Activated T-helper 17 cell treated with anti-CD3 and anti-CD28 coated beads, Interleukin-2, amount 50 U/mL, for 72 hours (primary cell): ENCODE measurements around the gene ARRDC4. TPM values are rescaled to one million over a fixed set of nuclear protein-coding genes. Genes with fewer than 3 reads are reported as not detected.

Experiments
- ATAC-seq: fragments of 150-1000 bp; cut with Tn5 transposase; replicated peaks from 2 replicates; pipeline ENCODE4 v1.10.0; 2021; ENCODE audit warnings: mild to moderate bottlenecking, moderate library complexity
- H3K27ac Mint-ChIP-seq: one replicate; pipeline ENCODE4 v1.8.0; 2022; ENCODE audit warnings: mixed read lengths
- H3K27me3 Mint-ChIP-seq: one replicate; pipeline ENCODE4 v1.8.0; 2022; ENCODE audit warnings: mixed read lengths
- H3K36me3 Mint-ChIP-seq: one replicate; pipeline ENCODE4 v1.8.0; 2022; ENCODE audit warnings: low read depth, mild to moderate bottlenecking, mixed read lengths
- H3K4me1 Mint-ChIP-seq: one replicate; pipeline ENCODE4 v1.8.0; 2022; ENCODE audit warnings: mixed read lengths
- H3K4me3 Mint-ChIP-seq: one replicate; pipeline ENCODE4 v1.8.0; 2022; ENCODE audit warnings: mild to moderate bottlenecking, mixed read lengths
- H3K9me3 Mint-ChIP-seq: one replicate; pipeline ENCODE4 v1.8.0; 2022; ENCODE audit warnings: mixed read lengths
- total RNA-seq, 2 donors: library from RNA; stranded (reverse); gene quantifications; one replicate each; pipeline ENCODE4 v1.2.3, GENCODE V29; 2022

The ARRDC4 gene
- total RNA-seq, 2 donors from 2014 or later: 0.39 to 0.71 TPM

- peaks cover 4% of the 10 kb centered on the region for H3K27me3 Mint-ChIP-seq
- ATAC-seq: no peak
- H3K4me1 Mint-ChIP-seq: peaks cover 5% of the 10 kb centered on the region
- H3K9me3 Mint-ChIP-seq: no peaks in the 10 kb centered on the region
- H3K27ac Mint-ChIP-seq: no peak overlapping the region
- no peaks in the 10 kb centered on the region for H3K36me3 Mint-ChIP-seq
- H3K4me3 Mint-ChIP-seq: no peak overlapping the region
Observed at GRCh38 chr15:97955035-97955434, 5.5 kb upstream of the ARRDC4 start.

GRCh38 chr15:97955529-97955928, 5.0 kb upstream of the ARRDC4 start:
- H3K27ac Mint-ChIP-seq: no peak overlapping the region
- peaks cover 4% of the 10 kb centered on the region for H3K27me3 Mint-ChIP-seq
- no peaks in the 10 kb centered on the region for H3K36me3 Mint-ChIP-seq
- peaks cover 5% of the 10 kb centered on the region for H3K4me1 Mint-ChIP-seq
- no peak overlapping the region for H3K4me3 Mint-ChIP-seq
- ATAC-seq: no peak
- H3K9me3 Mint-ChIP-seq: no peaks in the 10 kb centered on the region

DNA sequence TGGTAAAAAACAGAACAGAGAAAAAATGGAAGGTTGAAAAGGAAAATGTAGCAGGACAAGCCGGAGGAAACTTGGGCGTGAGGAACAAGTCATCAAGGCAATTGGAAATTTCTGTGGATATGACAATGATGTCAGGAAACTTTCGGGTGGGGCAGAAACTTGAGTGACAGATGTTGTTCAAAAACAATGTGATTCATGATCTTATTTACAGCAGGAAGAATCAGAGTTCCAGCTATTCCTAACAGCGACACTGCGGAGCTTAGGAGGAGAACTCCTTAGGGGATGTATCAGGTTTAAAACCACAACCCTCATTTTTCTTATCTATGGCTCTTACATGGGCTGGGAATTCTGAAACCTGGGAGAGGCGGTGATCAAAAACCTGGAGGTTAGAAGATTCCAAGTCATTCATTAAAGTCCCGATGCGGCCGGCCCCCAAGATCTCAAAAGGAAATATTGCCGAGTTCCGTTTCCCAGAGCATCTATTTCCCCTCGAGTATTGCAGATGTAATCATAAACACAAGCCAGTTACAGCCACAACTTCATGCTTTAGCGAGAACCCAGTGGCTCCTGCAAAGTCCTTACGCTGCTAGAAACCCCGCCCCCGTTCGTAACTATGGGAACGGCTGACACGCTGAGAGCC, 659 bp upstream of the ARRDC4 start:
- H3K27ac Mint-ChIP-seq: peak overlapping the region; percentile 62
- peaks cover 8% of the 10 kb centered on the region for H3K27me3 Mint-ChIP-seq
- H3K4me3 Mint-ChIP-seq: peak overlapping the region; percentile 73
- H3K4me1 Mint-ChIP-seq: peaks cover 5% of the 10 kb centered on the region
- no peaks in the 10 kb centered on the region for H3K36me3 Mint-ChIP-seq
- ATAC-seq: no peak
- H3K9me3 Mint-ChIP-seq: no peaks in the 10 kb centered on the region

DNA sequence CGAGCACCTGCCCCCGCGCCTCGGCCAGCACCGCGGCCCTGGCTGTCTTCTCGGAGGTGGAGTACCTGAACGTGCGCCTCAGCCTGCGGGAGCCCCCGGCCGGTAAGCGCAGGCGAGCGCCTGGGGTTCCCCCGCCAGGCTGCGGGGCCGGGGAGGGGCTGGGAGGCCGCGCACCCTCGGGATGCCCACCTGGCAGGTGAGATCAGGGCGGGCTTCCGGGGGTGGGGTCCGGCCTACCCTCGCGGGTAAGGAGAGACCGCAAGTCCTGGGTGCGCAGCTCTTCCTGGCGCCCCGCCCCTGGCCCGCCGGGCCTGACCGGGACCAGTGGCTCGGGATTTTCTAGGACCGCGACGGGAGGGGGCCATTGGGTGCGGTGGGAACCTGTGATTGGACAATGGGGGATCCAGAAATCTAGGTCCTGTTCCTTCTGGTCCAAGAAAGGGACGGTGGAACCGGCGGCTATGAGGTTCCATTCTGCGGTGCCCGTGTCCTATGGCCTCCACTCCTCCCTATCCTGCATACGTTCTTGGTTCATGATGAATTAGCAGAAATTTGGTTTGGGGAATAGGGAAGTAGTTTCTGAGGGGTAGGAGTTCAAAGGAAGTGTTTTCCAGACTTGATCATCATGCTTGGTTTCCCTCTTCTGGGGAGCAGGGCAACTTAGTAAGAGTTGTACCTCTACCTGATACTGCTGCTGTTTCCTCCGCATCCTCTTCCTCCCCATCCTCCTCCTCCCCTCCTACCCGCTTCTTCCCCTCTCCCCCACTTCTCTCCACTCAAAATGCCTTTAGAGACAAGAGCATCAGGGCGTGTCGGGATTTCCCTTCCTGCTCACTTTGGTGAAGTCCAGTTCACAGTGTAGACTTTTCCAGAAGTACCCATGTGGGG, 808 bp downstream of the ARRDC4 start:
- Mint-ChIP-seq H3K27ac (no peak overlapping the region), H3K9me3 (no peaks in the 10 kb centered on the region), H3K36me3 (no peaks in the 10 kb centered on the region), H3K4me3 (peak overlapping the region; percentile 66), H3K27me3 (peaks cover 8% of the 10 kb centered on the region), H3K4me1 (peaks cover 5% of the 10 kb centered on the region)
- ATAC-seq: no peak

DNA sequence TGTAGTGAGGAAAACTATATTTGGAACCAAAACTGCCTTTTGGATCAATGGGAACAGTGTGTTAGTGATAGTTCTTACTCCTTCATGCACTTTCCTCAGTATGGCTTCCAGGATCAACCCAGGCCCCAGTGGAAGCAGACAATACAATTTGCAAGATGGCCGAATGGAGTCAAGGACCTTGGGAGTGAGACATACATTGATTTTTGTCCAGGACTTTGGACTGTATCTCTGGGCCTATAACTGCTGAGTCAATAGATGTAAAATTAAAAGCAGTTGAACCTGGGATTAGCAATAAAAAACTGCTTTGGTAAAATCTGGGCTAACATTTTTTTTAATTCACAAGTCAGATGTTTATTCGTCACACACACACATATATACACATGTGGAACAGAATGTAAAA, 1.8 kb downstream of the ARRDC4 start:
- H3K36me3 Mint-ChIP-seq: no peaks in the 10 kb centered on the region
- H3K27me3 Mint-ChIP-seq: peaks cover 8% of the 10 kb centered on the region
- H3K4me1 Mint-ChIP-seq: peaks cover 5% of the 10 kb centered on the region
- no peaks in the 10 kb centered on the region for H3K9me3 Mint-ChIP-seq
- H3K4me3 Mint-ChIP-seq: no peak overlapping the region
- H3K27ac Mint-ChIP-seq: no peak overlapping the region
- ATAC-seq: no peak

GRCh38 chr15:97963779-97964178, 3.3 kb downstream of the ARRDC4 start:
- Mint-ChIP-seq H3K9me3 (no peaks in the 10 kb centered on the region), H3K36me3 (no peaks in the 10 kb centered on the region), H3K27me3 (peaks cover 8% of the 10 kb centered on the region), H3K4me3 (no peak overlapping the region), H3K4me1 (peaks cover 5% of the 10 kb centered on the region), H3K27ac (no peak overlapping the region)
- no peak for ATAC-seq

DNA sequence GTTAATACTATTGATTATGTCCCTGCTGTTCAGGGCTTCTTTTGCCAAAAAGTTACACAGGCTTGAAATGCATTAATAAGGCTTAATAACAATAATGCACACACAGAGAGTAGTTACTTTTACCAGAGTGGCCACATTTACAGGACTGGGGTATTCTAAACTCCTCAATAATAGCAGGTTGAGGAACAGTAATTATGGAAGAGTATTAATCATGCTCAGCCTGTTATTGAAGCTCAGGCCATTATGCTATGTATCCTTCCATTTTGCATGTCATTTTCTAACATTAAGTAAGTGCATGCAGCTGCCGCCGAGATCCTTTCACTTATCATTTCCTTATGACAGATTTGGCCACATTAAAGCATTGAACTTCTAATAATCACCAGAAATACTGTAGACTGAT, 5.7 kb downstream of the ARRDC4 start:
- no peak for ATAC-seq
- Mint-ChIP-seq H3K4me3 (no peak overlapping the region), H3K4me1 (no peaks in the 10 kb centered on the region), H3K27me3 (peaks cover 4% of the 10 kb centered on the region), H3K27ac (no peak overlapping the region), H3K9me3 (no peaks in the 10 kb centered on the region), H3K36me3 (peaks cover 4% of the 10 kb centered on the region)

DNA sequence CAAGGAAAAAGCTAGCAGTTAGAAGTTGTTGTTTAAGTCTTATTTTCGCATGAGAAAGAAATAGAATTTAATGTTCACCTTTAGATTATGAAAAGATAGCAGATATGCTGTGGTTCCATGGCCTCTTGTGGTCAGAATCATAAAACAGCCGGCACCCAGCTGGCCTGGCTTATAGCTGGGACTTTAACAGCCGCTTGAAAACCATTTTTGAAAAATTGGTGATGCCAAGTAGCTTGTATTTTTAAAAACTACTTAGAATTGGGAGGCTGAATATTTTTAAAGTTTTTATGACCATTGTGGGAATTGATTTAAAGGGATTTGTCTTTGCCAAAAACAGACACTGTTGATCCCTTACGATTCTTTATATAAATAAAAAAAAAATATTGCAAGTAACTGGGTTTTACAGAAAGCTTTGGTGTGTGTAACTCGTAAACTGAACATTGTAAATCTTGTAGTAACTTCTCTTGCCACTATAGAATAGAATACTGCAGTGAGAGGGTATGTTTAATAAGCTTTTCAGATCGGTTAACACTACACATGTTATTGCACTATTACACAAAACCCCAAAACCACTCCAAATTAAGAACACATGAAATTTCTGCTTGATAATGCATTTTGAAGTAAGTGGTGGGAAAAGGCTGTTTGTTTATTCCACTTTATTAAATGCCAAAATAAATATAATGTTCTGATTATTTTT, 6.6 kb downstream of the ARRDC4 start:
- no peaks in the 10 kb centered on the region for H3K27me3 Mint-ChIP-seq
- ATAC-seq: no peak
- no peaks in the 10 kb centered on the region for H3K9me3 Mint-ChIP-seq
- no peak overlapping the region for H3K4me3 Mint-ChIP-seq
- H3K36me3 Mint-ChIP-seq: peaks cover 7% of the 10 kb centered on the region
- H3K27ac Mint-ChIP-seq: no peak overlapping the region
- H3K4me1 Mint-ChIP-seq: no peaks in the 10 kb centered on the region

DNA sequence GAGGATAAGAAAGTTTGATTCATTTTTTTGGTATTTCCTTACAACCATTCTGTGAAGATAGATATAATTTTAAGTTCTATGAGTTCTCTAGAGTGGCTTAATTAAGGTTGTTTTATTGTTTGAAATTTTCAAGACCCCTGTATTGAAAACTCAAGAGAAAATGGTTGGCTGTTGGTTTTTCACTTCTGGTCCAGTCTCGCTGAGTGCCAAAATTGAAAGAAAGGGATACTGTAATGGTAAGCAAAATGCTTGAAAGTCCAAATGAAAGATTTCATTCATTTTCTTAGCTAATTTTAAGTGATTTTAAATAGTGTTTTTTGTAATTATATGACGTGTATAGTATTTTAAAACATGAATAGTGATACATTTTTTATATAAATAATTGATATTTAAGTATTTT, 7.4 kb downstream of the ARRDC4 start:
- H3K27ac Mint-ChIP-seq: no peak overlapping the region
- no peak for ATAC-seq
- H3K4me3 Mint-ChIP-seq: no peak overlapping the region
- no peaks in the 10 kb centered on the region for H3K27me3 Mint-ChIP-seq
- H3K4me1 Mint-ChIP-seq: no peaks in the 10 kb centered on the region
- no peaks in the 10 kb centered on the region for H3K9me3 Mint-ChIP-seq
- H3K36me3 Mint-ChIP-seq: peaks cover 7% of the 10 kb centered on the region

DNA sequence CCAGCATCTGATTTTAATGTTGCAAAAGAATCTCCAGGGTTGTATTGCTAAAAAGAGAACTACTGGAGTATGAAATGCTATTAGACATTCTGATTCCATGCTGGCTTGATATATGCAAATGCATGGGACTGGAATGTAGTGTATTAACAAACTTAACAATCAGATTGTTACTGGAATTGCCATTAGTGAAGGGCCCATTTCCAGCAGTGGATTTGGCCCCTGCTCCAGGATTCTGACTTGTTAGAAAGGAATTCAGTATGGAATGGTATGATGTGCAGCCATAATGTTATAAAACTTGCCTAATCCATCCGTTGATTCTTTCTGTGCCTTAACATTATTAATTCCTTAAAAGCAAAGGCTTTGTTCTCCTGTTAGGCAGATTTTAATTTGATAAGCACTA, 7.9 kb downstream of the ARRDC4 start:
- no peak overlapping the region for H3K4me3 Mint-ChIP-seq
- H3K36me3 Mint-ChIP-seq: peaks cover 7% of the 10 kb centered on the region
- no peaks in the 10 kb centered on the region for H3K27me3 Mint-ChIP-seq
- no peaks in the 10 kb centered on the region for H3K4me1 Mint-ChIP-seq
- no peaks in the 10 kb centered on the region for H3K9me3 Mint-ChIP-seq
- no peak overlapping the region for H3K27ac Mint-ChIP-seq
- ATAC-seq: no peak

GRCh38 chr15:97972366-97972765, 11.9 kb downstream of the ARRDC4 start:
- Mint-ChIP-seq H3K4me1 (no peaks in the 10 kb centered on the region), H3K27me3 (no peaks in the 10 kb centered on the region), H3K27ac (no peak overlapping the region), H3K4me3 (no peak overlapping the region), H3K9me3 (no peaks in the 10 kb centered on the region), H3K36me3 (peaks cover 7% of the 10 kb centered on the region)
- ATAC-seq: no peak

DNA sequence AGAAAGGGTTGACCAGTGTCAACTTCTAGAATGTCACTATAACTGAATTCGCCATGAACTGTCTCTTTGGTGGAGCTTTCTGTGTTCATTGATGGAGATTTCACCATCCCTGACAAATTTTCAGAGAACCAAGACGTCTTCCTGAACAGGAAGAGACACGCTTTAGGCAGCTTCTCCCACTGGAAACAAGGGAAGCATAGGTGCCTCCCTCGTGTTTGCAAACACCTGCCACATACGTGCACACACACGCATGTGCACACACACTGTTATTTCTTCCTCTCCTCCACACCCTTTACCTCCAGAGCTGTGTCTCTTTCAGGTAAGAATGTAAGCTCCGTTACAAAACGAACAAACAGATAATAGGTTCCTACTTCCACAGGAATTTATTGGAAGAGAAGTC, 15.6 kb downstream of the ARRDC4 start:
- ATAC-seq: no peak
- no peak overlapping the region for H3K27ac Mint-ChIP-seq
- no peak overlapping the region for H3K4me3 Mint-ChIP-seq
- peaks cover 3% of the 10 kb centered on the region for H3K27me3 Mint-ChIP-seq
- peaks cover 8% of the 10 kb centered on the region for H3K9me3 Mint-ChIP-seq
- H3K36me3 Mint-ChIP-seq: peaks cover 5% of the 10 kb centered on the region
- no peaks in the 10 kb centered on the region for H3K4me1 Mint-ChIP-seq

DNA sequence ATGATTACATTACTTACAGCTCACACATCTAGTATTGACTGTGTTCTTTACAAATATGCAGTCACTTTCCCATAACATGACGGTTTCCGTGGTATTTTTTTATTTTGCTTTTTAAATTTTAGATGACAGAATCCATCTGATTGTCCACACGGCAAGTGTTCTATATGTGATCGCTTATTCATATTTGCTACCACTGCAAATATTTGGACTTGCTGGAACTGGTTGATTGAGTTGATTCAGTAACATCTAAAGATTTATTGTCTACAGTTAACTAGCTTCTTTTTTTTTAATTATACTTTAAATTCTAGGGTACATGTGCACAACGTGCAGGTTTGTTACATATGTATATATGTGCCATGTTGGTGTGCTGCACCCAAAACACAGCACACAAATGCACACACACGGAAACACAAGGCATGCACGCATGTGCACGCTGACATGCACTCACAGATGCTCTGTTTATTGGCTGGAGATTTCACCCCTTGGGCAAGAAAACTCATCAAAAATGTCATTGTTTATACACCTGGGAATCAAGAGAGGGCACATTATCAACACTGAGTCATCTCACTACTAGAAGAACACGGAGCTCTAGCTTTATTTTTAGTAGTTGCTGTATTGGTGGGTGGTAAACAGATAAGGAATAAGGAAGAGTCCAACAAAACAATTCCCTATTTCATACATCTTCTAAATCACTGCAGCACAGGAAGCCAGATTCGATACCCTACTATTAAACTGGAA, 16.4 kb downstream of the ARRDC4 start:
- H3K4me1 Mint-ChIP-seq: no peaks in the 10 kb centered on the region
- H3K27me3 Mint-ChIP-seq: peaks cover 3% of the 10 kb centered on the region
- no peaks in the 10 kb centered on the region for H3K36me3 Mint-ChIP-seq
- H3K9me3 Mint-ChIP-seq: peaks cover 8% of the 10 kb centered on the region
- no peak overlapping the region for H3K27ac Mint-ChIP-seq
- no peak overlapping the region for H3K4me3 Mint-ChIP-seq
- ATAC-seq: no peak

DNA sequence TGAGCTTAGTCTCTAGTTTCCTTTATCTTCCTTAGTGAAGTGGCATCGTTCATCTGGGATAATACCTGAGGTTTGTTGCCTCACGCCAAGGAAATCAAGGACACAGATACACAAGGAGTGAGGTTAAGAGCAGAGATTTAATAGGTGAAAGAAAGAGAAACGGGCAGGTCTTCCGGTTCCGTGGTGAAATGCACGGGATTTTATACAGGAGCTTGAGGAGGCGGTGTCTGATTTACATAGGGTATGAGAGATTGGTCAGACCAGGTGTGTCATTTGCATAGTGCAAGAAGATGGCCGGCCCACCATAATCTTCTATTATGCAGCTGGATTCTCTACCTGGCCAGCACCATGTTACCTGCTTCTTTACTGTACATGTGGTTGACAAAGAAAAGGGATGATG, 17.2 kb downstream of the ARRDC4 start:
- Mint-ChIP-seq H3K27me3 (peaks cover 3% of the 10 kb centered on the region), H3K4me1 (no peaks in the 10 kb centered on the region), H3K9me3 (peaks cover 8% of the 10 kb centered on the region), H3K36me3 (no peaks in the 10 kb centered on the region), H3K4me3 (no peak overlapping the region), H3K27ac (no peak overlapping the region)
- no peak for ATAC-seq
